HG02885 (cell line): ENCODE results near the gene UBN2.
"Not testable (repeated sequence)": the region's sequence is repeated elsewhere in the genome, so short reads cannot be mapped to it uniquely, and the experiment has no call there.

Experiments used
- ATAC-seq: cut with Tn5 transposase; IDR thresholded peaks from one replicate; pipeline ENCODE4 v1.9.1; 2021; ENCODE audit warnings: mild to moderate bottlenecking; ENCODE audit not compliant: unreplicated experiment, poor library complexity

The UBN2 gene

GRCh38 chr7:139293534-139293933, 62.5 kb downstream of the UBN2 start:
- ATAC-seq = no peak

- no peak for ATAC-seq
These were observed 63.2 kb downstream of the UBN2 start for GRCh38 chr7:139294241-139294640.

- no peak for ATAC-seq
These were observed 64.0 kb downstream of the UBN2 start for GRCh38 chr7:139294951-139295575.

- no peak for ATAC-seq
These were observed 66.8 kb downstream of the UBN2 start for GRCh38 chr7:139297795-139298194.

GRCh38 chr7:139299296-139299695, 68.3 kb downstream of the UBN2 start:
- ATAC-seq = no peak

GRCh38 chr7:139300390-139300789, 69.4 kb downstream of the UBN2 start:
- no peak for ATAC-seq

GRCh38 chr7:139304517-139304916, 73.5 kb downstream of the UBN2 start:
- no peak for ATAC-seq

- no peak for ATAC-seq
These were observed 87.0 kb downstream of the UBN2 start for GRCh38 chr7:139317939-139318505.

- no peak for ATAC-seq
These were observed 90.2 kb downstream of the UBN2 start for GRCh38 chr7:139321071-139321745.

- not testable (repeated sequence) for ATAC-seq
These were observed 93.7 kb downstream of the UBN2 start for GRCh38 chr7:139324709-139325108.

- ATAC-seq = no peak
These were observed 97.3 kb downstream of the UBN2 start for GRCh38 chr7:139328375-139328774.

GRCh38 chr7:139329119-139329518, 98.1 kb downstream of the UBN2 start:
- no peak for ATAC-seq

- ATAC-seq = no peak
These were observed 99.4 kb downstream of the UBN2 start for GRCh38 chr7:139330333-139331030.

GRCh38 chr7:139332697-139333359, 101.8 kb downstream of the UBN2 start:
- ATAC-seq = no peak

GRCh38 chr7:139333443-139333842, 102.4 kb downstream of the UBN2 start:
- ATAC-seq = not testable (repeated sequence)

- no peak for ATAC-seq
These were observed 103.5 kb downstream of the UBN2 start for GRCh38 chr7:139334399-139335150.

GRCh38 chr7:139339025-139339424, 108.0 kb downstream of the UBN2 start:
- no peak for ATAC-seq

GRCh38 chr7:139339698-139340036, 108.6 kb downstream of the UBN2 start:
- ATAC-seq = no peak

- peak; percentile 83 for ATAC-seq
These were observed 109.2 kb downstream of the UBN2 start for GRCh38 chr7:139340037-139340807.

- ATAC-seq = no peak
These were observed 109.7 kb downstream of the UBN2 start for GRCh38 chr7:139340808-139341057.
